CD4-positive, alpha-beta T cell treated with Interleukin-17A for 4 hours (primary cell): ENCODE results near the gene XPOT.

Experiments used
- DNase-seq: peaks from one replicate; pipeline ENCODE4 v3.0.0-alpha.2; 2020; ENCODE audit warnings: mixed read lengths

XPOT gene

DNA sequence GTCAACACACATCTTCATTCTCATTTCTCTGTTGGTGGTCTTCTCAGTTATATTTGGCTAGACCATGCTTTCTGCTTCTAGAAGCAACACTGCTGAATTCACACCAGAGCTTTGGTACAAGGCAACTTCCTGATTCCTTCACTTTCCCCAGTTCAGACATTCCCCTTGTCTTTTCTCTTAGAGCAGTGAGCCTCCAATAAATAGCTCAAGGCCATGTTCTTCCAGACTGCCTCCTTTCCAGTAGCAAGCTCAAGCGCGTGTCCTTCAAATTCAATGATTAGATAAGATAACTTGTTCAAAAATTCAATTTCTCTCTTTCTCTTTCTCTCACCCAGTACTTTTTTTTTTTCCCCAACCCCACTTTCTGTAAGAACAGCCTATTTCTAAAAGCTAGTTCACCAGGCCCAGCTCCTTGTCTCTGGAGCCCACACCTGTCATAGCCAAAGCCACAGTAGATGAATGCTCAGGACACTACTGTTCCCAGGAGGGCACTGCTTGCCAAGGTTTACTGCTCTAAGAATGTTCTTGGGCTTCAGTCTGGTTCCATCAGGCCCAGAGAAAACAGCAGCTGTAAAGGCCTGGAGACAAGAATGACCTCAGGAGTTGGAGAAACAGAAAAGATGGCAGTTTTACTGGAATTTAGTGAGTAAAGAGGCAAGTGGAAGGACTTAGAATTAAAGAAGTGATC is 65.4 kb downstream of the XPOT start:
- no peak for DNase-seq

DNA sequence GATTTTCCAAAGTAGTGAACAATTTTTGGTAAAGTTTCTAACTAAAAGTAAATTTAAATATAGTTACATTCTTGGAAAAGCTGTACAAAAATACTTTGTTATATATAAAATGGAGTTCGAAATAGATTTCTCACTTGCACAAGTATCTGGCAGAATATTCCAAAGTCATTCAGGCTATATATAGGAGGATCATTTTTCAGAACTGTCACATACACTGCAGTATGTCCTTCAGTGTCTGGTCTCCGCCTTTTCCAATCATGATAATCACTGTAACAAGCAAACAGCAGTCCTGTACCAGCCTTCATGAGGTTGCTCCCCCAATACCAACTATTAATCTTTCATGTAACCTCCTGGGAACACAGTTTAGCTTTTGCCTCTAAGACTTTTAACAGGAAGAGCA is 66.3 kb downstream of the XPOT start:
- DNase-seq: no peak

DNA sequence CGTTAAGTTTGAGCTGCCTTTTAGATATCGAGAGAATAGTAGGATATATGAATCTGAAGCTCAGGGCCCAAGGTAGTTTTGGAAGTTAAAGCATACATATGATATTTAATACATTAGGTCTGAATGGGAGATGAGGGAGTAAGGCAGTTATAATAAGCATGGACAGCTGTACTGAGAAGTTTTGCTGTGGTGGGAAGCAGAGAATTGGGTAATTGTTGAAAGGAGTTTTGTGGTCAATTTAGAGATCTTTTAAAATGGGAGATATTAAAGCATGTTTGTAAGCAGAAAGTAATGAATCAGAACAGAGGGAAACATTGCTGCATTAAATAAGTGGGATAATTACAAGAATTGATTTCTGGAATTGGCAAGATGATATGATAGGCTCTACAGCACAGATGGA is 69.0 kb downstream of the XPOT start:
- DNase-seq: no peak

DNA sequence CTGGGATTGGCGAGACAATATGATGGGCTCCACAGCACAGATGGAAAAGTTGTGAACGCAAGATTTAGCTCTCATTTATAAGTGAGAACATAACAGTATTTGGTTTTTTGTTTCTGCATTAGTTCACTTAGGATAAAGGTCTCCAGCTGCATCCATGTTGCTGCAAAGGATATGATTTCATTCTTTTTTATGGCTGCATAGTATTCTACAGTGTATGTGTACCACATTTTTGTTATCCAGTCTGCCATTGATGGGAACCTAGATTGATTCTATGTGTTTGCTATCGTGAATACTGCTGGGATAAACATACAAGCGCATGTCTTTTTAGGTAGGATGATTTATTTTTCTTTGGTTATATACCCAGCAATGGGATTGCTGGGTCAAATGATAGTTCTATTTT is 71.3 kb downstream of the XPOT start:
- DNase-seq: no peak

DNA sequence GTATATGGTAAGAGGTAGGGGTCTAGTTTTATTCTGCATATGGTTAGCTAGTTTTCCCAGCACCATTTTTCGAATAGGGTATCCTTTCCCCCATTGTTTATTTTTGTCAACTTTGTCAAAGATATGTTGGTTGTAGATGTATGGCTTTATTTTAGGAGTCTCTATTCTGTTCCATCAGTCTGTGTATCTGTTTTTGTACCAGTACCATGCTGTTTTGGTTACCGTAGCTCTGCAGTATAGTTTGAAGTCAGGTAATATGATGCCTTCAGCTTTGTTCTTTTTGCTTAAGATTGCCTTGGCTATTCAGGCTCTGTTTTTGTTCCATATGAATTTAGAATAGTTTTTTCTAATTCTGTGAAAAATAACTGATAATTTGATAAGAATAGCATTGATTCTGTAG is 72.7 kb downstream of the XPOT start:
- DNase-seq: no peak

DNA sequence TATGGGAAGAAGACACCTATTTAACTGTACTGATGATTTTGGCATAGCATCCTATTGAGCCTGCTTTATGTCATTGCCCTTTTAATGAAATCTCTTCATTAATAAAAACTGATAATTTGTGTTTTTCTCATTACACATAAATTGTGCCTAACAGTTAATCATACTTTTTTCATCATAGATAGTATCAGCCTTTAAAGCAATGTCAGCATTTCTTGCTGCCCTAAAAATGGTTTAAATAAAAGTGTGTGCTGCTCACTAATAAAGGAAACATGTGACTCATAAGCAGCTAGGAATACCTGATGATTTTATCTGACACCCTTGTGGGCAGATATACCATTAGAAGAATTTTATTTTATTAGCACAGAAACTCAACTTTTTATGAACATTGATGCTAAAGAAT is 74.5 kb downstream of the XPOT start:
- DNase-seq: no peak

DNA sequence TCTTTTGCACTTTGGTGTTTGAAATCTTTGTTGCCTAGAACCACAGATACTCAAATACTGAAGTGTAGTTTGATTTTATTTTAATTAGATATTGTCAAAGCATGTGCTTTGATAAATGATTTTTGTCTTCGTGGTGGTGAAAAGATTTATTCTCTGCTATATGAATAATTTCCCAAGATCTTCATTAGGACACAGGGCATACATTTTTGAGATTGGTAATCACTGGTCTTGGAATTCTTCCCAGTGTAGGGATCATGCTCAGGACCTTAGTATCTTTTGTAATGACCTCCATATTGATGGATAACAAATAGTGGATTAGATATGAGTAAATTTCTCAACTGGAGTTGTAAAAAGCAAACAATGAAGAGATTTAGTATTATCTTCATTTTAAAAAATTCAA is 76.0 kb downstream of the XPOT start:
- DNase-seq: no peak

DNA sequence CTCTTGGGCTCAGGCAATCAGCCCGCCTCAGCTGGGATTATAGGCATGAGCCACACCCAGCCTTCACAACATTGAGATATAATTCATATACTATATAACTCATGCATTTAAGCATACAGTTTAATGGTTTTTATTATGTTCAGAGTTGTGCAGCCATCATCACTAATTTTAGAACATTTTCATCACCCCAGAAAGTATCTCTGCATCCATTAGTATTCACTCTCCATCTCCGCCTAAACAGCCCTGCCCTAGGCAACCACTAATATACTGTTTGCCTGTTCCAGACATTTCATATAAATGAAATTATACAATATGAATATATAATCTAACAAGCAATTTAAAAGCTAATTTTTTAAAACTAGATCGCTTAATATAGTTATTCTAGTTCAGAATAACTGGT is 82.5 kb downstream of the XPOT start:
- DNase-seq: no peak

DNA sequence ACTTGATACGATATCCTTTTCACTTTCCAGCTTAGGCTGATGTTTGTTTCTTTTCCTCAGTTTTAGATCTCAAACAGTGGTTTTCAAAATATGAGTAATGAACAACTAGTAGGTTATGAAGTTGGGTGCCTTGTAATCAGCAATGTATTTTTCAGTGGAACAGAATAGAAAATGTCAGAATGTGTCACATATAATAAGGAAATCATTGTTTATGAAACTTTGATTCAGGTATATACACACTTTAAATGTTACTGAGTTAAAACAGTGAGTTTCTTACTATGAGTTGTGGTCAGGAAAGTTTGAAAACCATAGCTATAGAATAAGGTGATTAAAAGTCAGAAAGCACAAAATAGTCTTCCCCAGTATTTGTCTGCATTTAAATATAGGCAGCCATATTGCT is 87.5 kb downstream of the XPOT start:
- DNase-seq: no peak

DNA sequence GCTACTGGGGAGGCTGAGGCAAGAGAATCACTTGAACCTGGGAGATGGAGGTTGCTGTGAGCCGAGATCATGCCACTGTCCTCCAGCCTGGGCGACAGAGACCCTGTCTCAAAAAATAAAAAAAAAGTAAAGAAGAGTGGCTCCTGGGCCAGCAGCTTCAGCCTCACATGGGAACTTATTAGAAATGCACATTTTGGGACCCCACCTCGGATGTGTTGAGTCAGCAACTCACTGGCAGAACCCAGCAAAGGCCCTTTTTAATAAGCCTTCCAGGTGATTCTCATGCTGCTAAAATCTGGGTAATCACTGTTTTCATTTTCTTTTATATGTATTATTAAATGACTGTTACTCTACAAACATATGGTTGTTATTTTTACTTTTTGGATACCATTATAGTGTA is 89.3 kb downstream of the XPOT start:
- DNase-seq: no peak

DNA sequence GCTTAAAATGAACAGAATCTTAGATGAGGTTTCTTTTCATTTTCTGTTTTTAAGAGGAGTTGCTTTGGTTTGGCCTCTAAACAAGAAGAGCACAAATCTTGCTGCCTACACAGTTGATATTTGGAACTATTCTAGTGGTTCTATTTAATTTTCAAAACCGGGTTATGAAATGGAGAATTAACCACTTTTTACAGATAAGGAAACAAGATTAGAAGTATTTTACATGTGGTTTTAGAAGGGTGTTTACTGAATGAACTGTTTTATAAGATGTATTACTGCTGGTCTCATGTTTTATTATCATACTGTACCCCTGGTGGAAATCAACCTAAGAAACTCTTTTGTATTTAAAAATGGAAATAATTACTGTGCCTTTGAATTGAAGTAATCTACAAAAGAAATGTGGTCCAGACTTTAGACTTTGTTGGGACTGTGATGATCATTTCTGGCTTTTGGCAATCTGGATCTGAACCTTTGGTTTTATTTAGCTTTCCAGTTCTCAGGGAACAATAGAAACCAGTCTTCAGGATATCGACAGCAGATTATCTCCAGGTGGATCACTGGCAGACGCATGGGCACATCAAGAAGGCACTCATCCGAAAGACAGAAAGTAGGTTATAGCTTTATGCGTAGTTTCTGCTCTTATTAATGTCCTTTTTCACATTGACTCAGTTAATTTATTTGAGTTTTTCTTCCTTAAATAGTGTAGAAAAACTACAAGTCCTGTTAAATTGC is 91.0 kb downstream of the XPOT start:
- DNase-seq: no peak

DNA sequence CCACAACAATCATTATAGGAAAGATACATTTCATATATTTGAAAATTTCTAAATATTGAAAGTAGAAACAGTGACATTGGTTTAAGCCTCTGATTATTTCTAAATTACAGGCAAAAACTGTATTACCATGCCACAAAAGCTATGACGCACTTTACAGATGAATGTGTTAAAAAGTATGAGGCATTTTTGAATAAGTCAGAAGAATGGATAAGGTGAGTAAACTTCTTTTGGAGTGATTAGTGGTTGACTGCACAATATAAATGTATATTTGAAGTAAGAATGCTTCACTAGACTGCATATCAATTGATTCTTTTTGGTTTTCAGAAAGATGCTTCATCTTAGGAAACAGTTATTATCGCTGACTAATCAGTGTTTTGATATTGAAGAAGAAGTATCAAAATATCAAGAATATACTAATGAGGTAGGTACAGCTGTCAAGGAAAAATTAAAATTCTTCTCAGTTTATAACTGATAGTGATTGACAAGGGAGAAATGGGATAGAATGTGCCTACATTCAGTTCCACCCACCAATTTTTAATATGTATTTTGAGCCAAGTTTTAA is 92.7 kb downstream of the XPOT start:
- no peak for DNase-seq

DNA sequence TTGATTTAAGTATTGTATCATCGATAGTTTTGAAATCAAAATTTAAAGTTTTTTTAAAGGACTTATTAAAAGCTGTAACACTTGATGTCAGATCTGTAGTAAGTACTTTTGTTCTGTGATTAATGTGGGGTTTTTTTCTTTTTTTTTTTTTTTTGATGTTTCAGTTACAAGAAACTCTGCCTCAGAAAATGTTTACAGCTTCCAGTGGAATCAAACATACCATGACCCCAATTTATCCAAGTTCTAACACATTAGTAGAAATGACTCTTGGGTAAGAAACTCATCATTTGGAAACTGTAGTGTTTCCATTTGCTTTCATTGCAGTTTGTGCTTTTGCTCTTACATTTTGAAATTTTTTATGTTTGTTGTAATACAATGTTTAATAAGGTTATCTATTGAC is 93.3 kb downstream of the XPOT start:
- no peak for DNase-seq

DNA sequence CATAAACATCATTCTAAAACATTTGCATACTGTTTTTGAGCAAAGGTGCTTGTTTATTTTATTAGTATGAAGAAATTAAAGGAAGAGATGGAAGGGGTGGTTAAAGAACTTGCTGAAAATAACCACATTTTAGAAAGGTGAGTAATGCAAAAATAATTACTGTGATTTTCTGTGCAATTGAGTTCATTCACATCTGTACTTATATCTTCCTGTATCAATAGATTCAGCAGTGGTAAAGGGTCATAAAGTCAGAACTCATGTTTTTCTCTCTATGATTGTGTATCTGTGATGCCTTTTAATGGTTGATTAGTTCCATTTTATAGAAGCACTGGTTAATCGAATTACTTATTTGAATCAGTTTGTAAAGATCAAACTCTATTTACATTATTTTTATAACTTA is 93.7 kb downstream of the XPOT start:
- no peak for DNase-seq

DNA sequence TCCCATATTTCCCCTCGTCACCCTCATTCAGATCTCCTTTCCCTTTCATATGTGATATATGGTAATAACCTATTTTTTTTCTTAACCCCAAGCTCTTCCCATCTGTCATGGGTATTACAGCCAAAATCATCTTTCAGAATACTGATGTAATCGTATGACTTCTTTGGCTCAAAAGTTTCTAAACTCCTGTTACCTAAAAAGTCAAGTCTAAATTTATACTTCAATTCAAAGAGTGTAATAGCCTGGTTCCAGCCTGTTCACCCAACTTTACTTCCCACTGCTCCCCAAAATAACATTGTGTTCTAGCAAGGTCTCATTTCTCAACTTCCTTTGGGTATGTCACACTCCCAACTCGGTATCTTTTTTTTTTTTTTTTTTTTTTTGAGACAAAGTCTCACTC is 96.2 kb downstream of the XPOT start:
- no peak for DNase-seq
